ENCODE data around the gene JPH2.

Gene JPH2

GRCh38 chr20:44074252-44075151, 112.5 kb downstream of the JPH2 start:
- DNase-seq = no peak

GRCh38 chr20:44073675-44074071, 113.3 kb downstream of the JPH2 start:
- no peak for DNase-seq

GRCh38 chr20:44073011-44073674, 113.8 kb downstream of the JPH2 start:
- no peak for DNase-seq

- no peak for DNase-seq
Measured at GRCh38 chr20:44072384-44072783, 114.6 kb downstream of the JPH2 start.

- no peak for DNase-seq
Measured at GRCh38 chr20:44071526-44072111, 115.4 kb downstream of the JPH2 start.

GRCh38 chr20:44071057-44071456, 115.9 kb downstream of the JPH2 start:
- DNase-seq = no peak

GRCh38 chr20:44070139-44070900, 116.7 kb downstream of the JPH2 start:
- DNase-seq = peak; percentile 60 to 67

GRCh38 chr20:44069203-44070011, 117.6 kb downstream of the JPH2 start:
- peak; percentile 72 to 82 for DNase-seq

- DNase-seq = no peak
Measured at GRCh38 chr20:44068316-44069201, 118.4 kb downstream of the JPH2 start.

GRCh38 chr20:44067650-44068081, 119.3 kb downstream of the JPH2 start:
- no peak for DNase-seq

- no peak for DNase-seq
Measured at GRCh38 chr20:44066645-44067606, 120.1 kb downstream of the JPH2 start.

GRCh38 chr20:44065401-44066340, 121.3 kb downstream of the JPH2 start:
- no peak for DNase-seq

- no peak for DNase-seq
Measured at GRCh38 chr20:44064501-44065400, 122.2 kb downstream of the JPH2 start.
